ENCODE results near the gene XIRP1. TPM values are rescaled to one million over a fixed set of nuclear protein-coding genes. Genes with fewer than 3 reads are reported as not detected.

Gene XIRP1
- total RNA-seq, 2 experiments from 2014 or later, result not detected

GRCh38 chr3:39149498-39150147 is 42.8 kb downstream of the XIRP1 start:
- no peaks in the 10 kb centered on the region for H3K9me3 ChIP-seq (ENCODE audit: low read length)
- DNase-seq (ENCODE audit: low spot score), result no peak
- ChIA-PET CTCF (ENCODE audit: unreplicated experiment) (interaction anchor here (0.6 to 1.3 kb wide), 4 partner anchors 23 to 139 kb away, joined by 3 to 5 read pairs (median 4); no protein-coding TSS in a partner anchor), POLR2A (interaction anchor here (0.6 to 2.1 kb wide), 17 partner anchors 9 to 1173 kb away, joined by 3 to 7 read pairs (median 3); partner anchors contain the start of genes GORASP1 and TTC21A)
- H3K4me3 ChIP-seq (ENCODE audit: low read depth, low read length, poor library complexity, severe bottlenecking), result peak overlapping the region; percentile 79
- H3K79me2 ChIP-seq (ENCODE audit: insufficient read depth, low read depth, low read length), result peaks cover 71% of the 10 kb centered on the region
- no TSS peak for BruUV-seq (replicated peaks)
- H3K9me2 ChIP-seq (ENCODE audit: insufficient read depth, low read length), result no peaks in the 10 kb centered on the region
- H3K4me1 ChIP-seq (ENCODE audit: insufficient read depth, low read length, poor library complexity, severe bottlenecking), result peaks cover 70% of the 10 kb centered on the region
- TF ChIP-seq, protein P1, sequence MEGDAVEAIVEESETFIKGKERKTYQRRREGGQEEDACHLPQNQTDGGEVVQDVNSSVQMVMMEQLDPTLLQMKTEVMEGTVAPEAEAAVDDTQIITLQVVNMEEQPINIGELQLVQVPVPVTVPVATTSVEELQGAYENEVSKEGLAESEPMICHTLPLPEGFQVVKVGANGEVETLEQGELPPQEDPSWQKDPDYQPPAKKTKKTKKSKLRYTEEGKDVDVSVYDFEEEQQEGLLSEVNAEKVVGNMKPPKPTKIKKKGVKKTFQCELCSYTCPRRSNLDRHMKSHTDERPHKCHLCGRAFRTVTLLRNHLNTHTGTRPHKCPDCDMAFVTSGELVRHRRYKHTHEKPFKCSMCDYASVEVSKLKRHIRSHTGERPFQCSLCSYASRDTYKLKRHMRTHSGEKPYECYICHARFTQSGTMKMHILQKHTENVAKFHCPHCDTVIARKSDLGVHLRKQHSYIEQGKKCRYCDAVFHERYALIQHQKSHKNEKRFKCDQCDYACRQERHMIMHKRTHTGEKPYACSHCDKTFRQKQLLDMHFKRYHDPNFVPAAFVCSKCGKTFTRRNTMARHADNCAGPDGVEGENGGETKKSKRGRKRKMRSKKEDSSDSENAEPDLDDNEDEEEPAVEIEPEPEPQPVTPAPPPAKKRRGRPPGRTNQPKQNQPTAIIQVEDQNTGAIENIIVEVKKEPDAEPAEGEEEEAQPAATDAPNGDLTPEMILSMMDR (conservative IDR thresholded peaks at IDR 0.05; ENCODE audit: low read length), result no peak
- no peak for TF ChIP-seq EZH2phosphoT487 (IDR thresholded peaks at IDR 0.05; ENCODE audit: borderline replicate concordance, low read depth, low read length)
- intact Hi-C loops (cut with micrococcal nuclease; ENCODE audit: unreplicated experiment), result loop anchor here (5.0 kb wide), 1 partner anchor 62 kb away; no protein-coding TSS in a partner anchor
- H3K36me3 ChIP-seq (ENCODE audit: insufficient read depth, low read length), result peaks cover 19% of the 10 kb centered on the region
- 0 out of 2 replicates have a peak, but pooled peaks cover 6% of the 10 kb centered on the region for H4K20me1 ChIP-seq (ENCODE audit: insufficient read depth, low read length)
- H3K27ac ChIP-seq (ENCODE audit: low read depth, low read length, poor library complexity, severe bottlenecking), result peak overlapping the region; percentile 90
- peak overlapping the region; percentile 92 for H3K4me2 ChIP-seq (ENCODE audit: low read length)
- no peak overlapping the region for H2AFZ ChIP-seq (ENCODE audit: low read length)

GRCh38 chr3:39149059-39149455 is 43.3 kb downstream of the XIRP1 start:
- H3K4me3 ChIP-seq (ENCODE audit: low read depth, low read length, poor library complexity, severe bottlenecking), result peak overlapping the region; percentile 79
- peak; percentile 59 for DNase-seq (ENCODE audit: low spot score)
- ChIA-PET CTCF (ENCODE audit: unreplicated experiment) (interaction anchor here (1.3 kb wide), 2 partner anchors 63 to 139 kb away, joined by 3 to 4 read pairs; no protein-coding TSS in a partner anchor), POLR2A (interaction anchor here (0.6 to 2.1 kb wide), 14 partner anchors 10 to 1172 kb away, joined by 3 to 7 read pairs (median 3); partner anchors contain the start of genes GORASP1 and TTC21A)
- H3K9me2 ChIP-seq (ENCODE audit: insufficient read depth, low read length), result no peaks in the 10 kb centered on the region
- intact Hi-C loops (cut with micrococcal nuclease; ENCODE audit: unreplicated experiment), result loop anchor here (5.0 kb wide), 1 partner anchor 62 kb away; no protein-coding TSS in a partner anchor
- peaks cover 70% of the 10 kb centered on the region for H3K4me1 ChIP-seq (ENCODE audit: insufficient read depth, low read length, poor library complexity, severe bottlenecking)
- no peak overlapping the region; the same call in 1 of the 2 replicates for H2AFZ ChIP-seq (ENCODE audit: low read length)
- H4K20me1 ChIP-seq (ENCODE audit: insufficient read depth, low read length), result 0 out of 2 replicates have a peak, but pooled peaks cover 6% of the 10 kb centered on the region
- H3K27ac ChIP-seq (ENCODE audit: low read depth, low read length, poor library complexity, severe bottlenecking), result peak overlapping the region; percentile 90
- no peaks in the 10 kb centered on the region for H3K9me3 ChIP-seq (ENCODE audit: low read length)
- peaks cover 25% of the 10 kb centered on the region for H3K36me3 ChIP-seq (ENCODE audit: insufficient read depth, low read length)
- no peak for TF ChIP-seq EZH2phosphoT487 (IDR thresholded peaks at IDR 0.05; ENCODE audit: borderline replicate concordance, low read depth, low read length)
- TF ChIP-seq, protein P1 (conservative IDR thresholded peaks at IDR 0.05; ENCODE audit: low read length), result no peak
- peaks cover 71% of the 10 kb centered on the region for H3K79me2 ChIP-seq (ENCODE audit: insufficient read depth, low read depth, low read length)
- no TSS peak for BruUV-seq (replicated peaks)
- H3K4me2 ChIP-seq (ENCODE audit: low read length), result peak overlapping the region; percentile 92
